ENCODE data around the gene PFN3.

GRCh38 chr5:177445917-177446199 lies 45.4 kb upstream of the PFN3 start:
- no peak for TF ChIP-seq PATZ1 (CRISPR knock-in tag; IDR thresholded peaks at IDR 0.05; ENCODE audit: borderline replicate concordance)
- TF ChIP-seq ZNF565 (CRISPR knock-in tag; conservative IDR thresholded peaks at IDR 0.05; ENCODE audit: low read depth), result no peak
- no peak for TF ChIP-seq TOX (CRISPR knock-in tag; IDR thresholded peaks at IDR 0.05; ENCODE audit: borderline replicate concordance)

Measured in SK-N-SH treated with all-trans-retinoic acid at 6 μM for 48 hours (cell line).